Right cardiac atrium (tissue), 5 donors: Measurements from ENCODE around the gene CXCL9. TPM values are rescaled to one million over a fixed set of nuclear protein-coding genes. Genes with fewer than 3 reads are reported as not detected.
A peak's percentile ranks its signal among the peaks of the same experiment; 100 is the strongest.

Experiments used
- ATAC-seq, 2 donors: fragments of 200-7000 bp; cut with Tn5 transposase; one replicate each; pipeline versions ENCODE4 v1.8.0 to v1.9.1; 2020; ENCODE audit warnings: moderate library complexity in 2 of 2, mild to moderate bottlenecking in 1 of 2
- DNase-seq, 3 donors: peaks; one replicate each; pipeline ENCODE4 v3.0.0-alpha.2; 2020
- H3K27ac ChIP-seq: one replicate; pipeline ENCODE4 v1.5.1; 2013; ENCODE audit warnings: mild to moderate bottlenecking, low read length, control low read depth, moderate library complexity
- H3K27me3 ChIP-seq: one replicate; pipeline ENCODE4 v1.6.1; 2013; ENCODE audit not compliant: control insufficient read depth, insufficient read depth
- H3K4me1 ChIP-seq: one replicate; pipeline ENCODE4 v1.6.1; 2013; ENCODE audit warnings: low read length; ENCODE audit not compliant: control insufficient read depth, insufficient read depth
- H3K4me3 ChIP-seq: one replicate; pipeline ENCODE4 v1.5.1; 2013; ENCODE audit warnings: low read length, control low read depth
- H3K9me3 ChIP-seq: one replicate; pipeline ENCODE4 v1.6.1; 2013; ENCODE audit warnings: low read length; ENCODE audit not compliant: control insufficient read depth
- WGBS: extraction: QIAGEN DNeasy Blood & Tissue Kit; methylation state at CpG from one replicate; pipeline ENCODE4 v1.1.7; 2013; 5-methylcytosine and 5-hydroxymethylcytosine counted together
- intact Hi-C, 4 donors: fragments of 100-400 bp; cut with DNase I; formaldehyde crosslinking; loops; one replicate each; pipeline versions ENCODE4 v1.11.0 to v1.14.0; 2022 to 2023
- polyA plus RNA-seq: library from polyadenylated mRNA; stranded (reverse); fragments of 200-250 nt; gene quantifications from one replicate; pipeline ENCODE4 v1.2.3, GENCODE V29; 2013
- total RNA-seq, 4 donors: library from RNA; stranded (reverse); fragmentation: NEBNext Ultra II Directional; extraction: Animal tissue kit (Norgen Biotek cat#: 25700); gene quantifications; one replicate each; pipeline ENCODE4 v1.2.1, GENCODE V29; 2021
- donor health status: healthy with polysubstance abuse.
- donor health status: DM: no; HTN: yes; CAD: no.
- donor health status: DM: no; HTN: no; CAD: no.
- donor health status: DM: no; HTN: yes; CAD: no; lungs with severe emphysema.
- donor health status: DM: yes; HTN: yes; CAD: no.

The CXCL9 gene
- total and polyA plus RNA-seq, 5 donors: 0.16 to 0.80 (median 0.26) TPM

DNA sequence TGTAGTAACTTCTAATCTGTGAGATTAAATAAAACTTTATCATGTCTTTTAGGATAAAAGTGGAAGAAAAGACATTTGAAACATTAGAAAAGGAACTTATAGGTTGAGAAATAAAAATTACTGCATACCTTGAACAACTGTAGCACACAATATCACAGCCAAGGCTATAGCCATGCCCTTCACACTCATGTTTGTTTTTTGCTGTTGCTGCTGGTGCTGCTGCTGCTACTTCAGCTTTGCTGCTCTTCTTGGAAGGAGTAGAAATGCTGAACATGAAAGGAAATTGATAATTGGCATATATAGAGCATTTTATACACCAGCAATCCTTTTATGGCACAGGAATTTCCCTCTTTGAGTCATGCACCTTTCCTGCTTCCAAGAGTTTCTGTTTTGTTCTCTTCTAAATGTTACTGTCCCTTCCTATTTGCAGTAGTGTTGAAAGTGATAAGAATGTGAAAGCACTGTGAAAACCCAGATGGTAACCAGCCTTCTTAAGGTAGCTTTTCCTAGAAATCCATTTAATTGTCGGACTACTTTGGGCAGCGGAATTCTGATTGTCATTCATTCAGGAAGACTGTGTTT, 28.6 kb upstream of the CXCL9 start, which contains the start of gene CXCL11:
CXCL11 (minus strand) TSS at position 272 of the 582 bp plus-strand sequence; CDS start at position 189, 83 bp downstream.
- Histone ChIP-seq H3K4me3 (no peak within 1 kb of the TSS), H3K9me3 (no peaks in the 10 kb centered on the region), H3K4me1 (no peaks in the 10 kb centered on the region), H3K27me3 (no peaks in the 10 kb centered on the region), H3K27ac (no peak within 1 kb of the TSS)
- 61% methylated on average over 2 of the region's 2 CpGs for WGBS
- ATAC-seq (no peak), DNase-seq (no peak)
- intact Hi-C loops: no loop called here

DNA sequence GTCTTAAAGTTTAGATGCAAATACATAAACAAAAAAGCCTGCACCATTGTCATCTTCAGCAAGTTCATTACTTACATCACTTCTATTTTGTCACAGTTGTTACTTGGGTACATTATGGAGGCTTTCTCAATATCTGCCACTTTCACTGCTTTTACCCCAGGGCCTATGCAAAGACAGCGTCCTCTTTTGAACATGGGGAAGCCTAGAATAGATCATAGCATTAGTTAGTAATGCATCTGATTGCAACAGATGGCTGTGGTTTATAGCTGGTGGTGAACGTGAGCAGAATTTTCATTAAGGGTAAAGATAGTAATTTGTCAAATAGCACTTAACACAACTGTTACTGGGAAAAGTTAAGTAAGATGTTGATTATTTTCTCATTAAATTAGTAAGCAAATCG, 27.8 kb upstream of the CXCL9 start:
- Histone ChIP-seq H3K27ac (no peak overlapping the region), H3K4me3 (no peak overlapping the region), H3K9me3 (no peaks in the 10 kb centered on the region), H3K27me3 (no peaks in the 10 kb centered on the region), H3K4me1 (no peaks in the 10 kb centered on the region)
- ATAC-seq: no peak
- 64% methylated on average over 3 of the region's 3 CpGs for WGBS
- no peak for DNase-seq
- intact Hi-C loops: no loop called here

DNA sequence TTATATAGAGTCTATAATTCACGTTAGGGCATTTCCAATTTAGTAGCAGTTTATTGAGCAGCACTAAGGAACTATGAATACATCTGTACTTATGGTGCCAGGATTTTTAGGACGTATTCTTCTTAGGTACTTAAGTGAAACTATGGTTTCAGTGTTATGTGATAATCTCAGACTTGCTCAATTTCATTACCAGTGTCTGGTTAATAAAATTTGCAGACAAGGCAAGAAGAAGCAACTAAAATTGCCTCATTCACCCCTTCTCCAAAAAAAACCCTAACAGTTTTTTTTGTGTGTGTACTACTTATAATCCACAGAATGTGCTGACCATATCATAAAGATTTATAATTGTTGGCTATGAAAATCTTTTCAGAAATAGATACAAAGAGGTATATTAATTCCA, 22.0 kb upstream of the CXCL9 start:
- H3K9me3 ChIP-seq: no peaks in the 10 kb centered on the region
- WGBS: 75% methylated on average over 2 of the region's 2 CpGs
- H3K4me1 ChIP-seq: no peaks in the 10 kb centered on the region
- H3K27me3 ChIP-seq: no peaks in the 10 kb centered on the region
- no peak overlapping the region for H3K27ac ChIP-seq
- no peak for DNase-seq
- no peak for ATAC-seq
- intact Hi-C loops: no loop called here
- no peak overlapping the region for H3K4me3 ChIP-seq

- DNase-seq: no peak
- H3K27ac ChIP-seq: no peak overlapping the region
- WGBS: 16% methylated on average over 6 of the region's 6 CpGs
- intact Hi-C loops: no loop called here
- H3K9me3 ChIP-seq: no peaks in the 10 kb centered on the region
- no peaks in the 10 kb centered on the region for H3K27me3 ChIP-seq
- H3K4me1 ChIP-seq: no peaks in the 10 kb centered on the region
- peak in 1 of 2 donors; percentile 21 for ATAC-seq
- peak overlapping the region; percentile 46 for H3K4me3 ChIP-seq
Observed at GRCh38 chr4:76028350-76028765, 21.0 kb upstream of the CXCL9 start.

- Histone ChIP-seq H3K9me3 (no peaks in the 10 kb centered on the region), H3K4me3 (no peak overlapping the region), H3K4me1 (no peaks in the 10 kb centered on the region), H3K27ac (no peak overlapping the region), H3K27me3 (no peaks in the 10 kb centered on the region)
- ATAC-seq (no peak), DNase-seq (no peak)
- intact Hi-C loops: no loop called here
- 72% methylated on average over 4 of the region's 4 CpGs for WGBS
Observed at GRCh38 chr4:76024065-76024464, 16.8 kb upstream of the CXCL9 start.

DNA sequence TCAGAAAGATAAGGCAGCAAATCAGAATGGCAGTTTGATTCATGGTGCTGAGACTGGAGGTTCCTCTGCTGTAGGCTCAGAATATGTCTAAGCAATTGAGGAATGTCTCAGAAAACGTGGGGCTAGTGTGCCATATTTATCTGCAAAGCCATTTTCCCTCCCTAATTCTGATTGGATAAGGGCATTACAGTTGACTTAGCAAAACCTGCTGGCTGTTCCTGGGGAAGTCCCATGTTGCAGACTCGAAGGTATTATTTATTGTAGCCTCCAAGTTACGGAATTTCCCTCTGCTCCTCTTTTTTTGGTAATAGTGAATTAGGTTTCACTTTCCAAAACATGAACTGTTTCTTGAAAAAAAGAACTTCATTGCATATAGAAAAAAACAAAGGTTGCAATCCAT, 16.1 kb upstream of the CXCL9 start, which contains the start of gene CXCL10:
CXCL10 (minus strand) TSS at position 109 of the 400 bp plus-strand sequence; CDS start at position 43, 66 bp downstream.
- ATAC-seq: no peak
- Histone ChIP-seq H3K27ac (no peak within 1 kb of the TSS), H3K4me3 (no peak within 1 kb of the TSS), H3K27me3 (no peaks in the 10 kb centered on the region), H3K9me3 (no peaks in the 10 kb centered on the region), H3K4me1 (no peaks in the 10 kb centered on the region)
- no peak for DNase-seq
- intact Hi-C loops: no loop called here
- WGBS: 29% methylated on average over 3 of the region's 3 CpGs

DNA sequence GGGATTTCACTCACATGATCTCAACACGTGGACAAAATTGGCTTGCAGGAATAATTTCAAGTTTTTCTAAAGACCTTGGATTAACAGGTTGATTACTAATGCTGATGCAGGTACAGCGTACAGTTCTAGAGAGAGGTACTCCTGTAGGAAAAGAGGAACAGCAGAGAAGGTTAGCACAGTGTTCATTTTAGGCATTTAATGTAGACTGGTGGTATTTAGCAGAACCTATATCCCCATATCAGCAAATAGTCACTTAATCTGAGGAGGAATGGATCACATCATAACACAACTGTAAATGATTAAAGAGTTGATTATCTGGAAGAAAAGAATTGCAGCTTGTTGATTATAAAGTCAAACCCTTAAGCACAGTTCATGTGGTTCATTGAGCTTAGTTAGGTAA, 15.4 kb upstream of the CXCL9 start:
- Histone ChIP-seq H3K9me3 (no peaks in the 10 kb centered on the region), H3K27ac (no peak overlapping the region), H3K4me1 (no peaks in the 10 kb centered on the region), H3K4me3 (no peak overlapping the region), H3K27me3 (no peaks in the 10 kb centered on the region)
- intact Hi-C loops: no loop called here
- DNase-seq (no peak), ATAC-seq (no peak)
- WGBS: 79% methylated on average over 2 of the region's 2 CpGs

DNA sequence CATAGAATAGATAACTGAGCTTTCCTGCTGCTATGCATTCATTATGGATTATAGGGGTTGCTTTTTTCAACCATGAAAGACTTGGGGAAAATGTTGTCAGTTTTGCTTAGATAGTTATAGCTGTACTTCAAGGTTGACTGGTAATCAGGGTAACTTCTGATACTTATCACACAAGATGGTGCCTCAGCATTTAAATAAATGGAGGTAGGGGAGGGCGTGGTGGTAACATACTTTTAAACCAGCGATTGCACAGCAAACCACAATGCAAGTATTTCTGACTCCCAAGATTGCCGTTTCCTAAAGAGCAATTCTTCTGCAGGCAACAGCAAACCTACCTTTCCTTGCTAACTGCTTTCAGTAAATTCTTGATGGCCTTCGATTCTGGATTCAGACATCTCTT, 14.7 kb upstream of the CXCL9 start:
- Histone ChIP-seq H3K4me3 (no peak overlapping the region), H3K4me1 (no peaks in the 10 kb centered on the region), H3K27me3 (no peaks in the 10 kb centered on the region), H3K27ac (no peak overlapping the region), H3K9me3 (no peaks in the 10 kb centered on the region)
- ATAC-seq (no peak), DNase-seq (no peak)
- intact Hi-C loops: no loop called here
- WGBS: 87% methylated on average over 4 of the region's 4 CpGs

DNA sequence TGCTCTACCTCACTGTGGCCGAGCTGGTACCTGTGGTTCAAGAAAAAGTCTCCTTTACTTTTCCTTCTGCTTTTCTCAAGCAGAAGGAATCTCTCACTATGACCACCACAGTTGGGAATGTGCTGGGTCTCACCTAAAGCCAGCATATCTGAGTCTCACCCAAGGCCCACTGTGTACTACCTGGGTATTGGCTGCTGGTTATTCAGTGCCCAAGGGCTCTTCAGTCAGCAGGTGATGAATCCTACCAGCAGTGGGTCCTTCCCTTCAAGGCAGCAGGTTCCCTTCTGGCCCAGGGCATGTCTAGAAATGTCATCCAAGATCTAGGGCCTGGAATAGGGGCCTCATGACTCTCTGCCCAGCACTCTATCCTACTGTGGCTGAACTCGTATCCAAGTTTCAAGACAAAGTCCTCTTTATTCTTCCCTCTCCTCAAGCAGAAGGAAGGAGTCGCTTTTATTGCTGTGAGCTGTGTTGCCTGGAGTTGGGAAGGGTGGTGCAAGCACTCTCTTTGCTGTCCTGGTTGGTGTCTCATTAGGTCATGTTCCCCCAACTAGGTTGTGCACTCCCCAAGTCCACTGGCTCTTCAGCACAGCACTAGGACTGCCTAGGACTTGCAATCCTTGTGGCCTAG, 9.9 kb upstream of the CXCL9 start:
- ATAC-seq (no peak), DNase-seq (no peak)
- intact Hi-C loops: no loop called here
- H3K27ac ChIP-seq: no peak overlapping the region
- H3K27me3 ChIP-seq: no peaks in the 10 kb centered on the region
- WGBS: 87% methylated on average over 3 of the region's 3 CpGs
- H3K4me1 ChIP-seq: no peaks in the 10 kb centered on the region
- no peak overlapping the region for H3K4me3 ChIP-seq
- no peaks in the 10 kb centered on the region for H3K9me3 ChIP-seq

- intact Hi-C loops: no loop called here
- Histone ChIP-seq H3K9me3 (no peaks in the 10 kb centered on the region), H3K4me3 (no peak overlapping the region), H3K27me3 (no peaks in the 10 kb centered on the region), H3K4me1 (no peaks in the 10 kb centered on the region), H3K27ac (no peak overlapping the region)
- ATAC-seq (no peak), DNase-seq (no peak)
- WGBS: 85% methylated on average over 2 of the region's 2 CpGs
Observed at GRCh38 chr4:76016393-76016792, 9.1 kb upstream of the CXCL9 start.

- H3K4me3 ChIP-seq: no peak overlapping the region
- intact Hi-C loops: no loop called here
- no peak overlapping the region for H3K27ac ChIP-seq
- DNase-seq (no peak), ATAC-seq (no peak)
- H3K9me3 ChIP-seq: no peaks in the 10 kb centered on the region
- no peaks in the 10 kb centered on the region for H3K4me1 ChIP-seq
- no peaks in the 10 kb centered on the region for H3K27me3 ChIP-seq
- 21% methylated on average over 1 of the region's 1 CpG for WGBS
Observed at GRCh38 chr4:76013540-76013939, 6.2 kb upstream of the CXCL9 start.
